CD4-positive, alpha-beta T cell treated with Interleukin-6 at 100 ng/mL for 8 hours (primary cell): ENCODE measurements around the gene NIPAL3.
"Not testable (repeated sequence)": the region's sequence is repeated elsewhere in the genome, so short reads cannot be mapped to it uniquely, and the experiment has no call there.

ENCODE experiments used
- DNase-seq: peaks from one replicate; pipeline ENCODE4 v3.0.0-alpha.2; 2020; ENCODE audit warnings: mixed read lengths, low spot score

NIPAL3 gene

GRCh38 chr1:24517898-24518297, 102.3 kb downstream of the NIPAL3 start:
- DNase-seq = no peak

GRCh38 chr1:24520282-24520681, 104.7 kb downstream of the NIPAL3 start:
- not testable (repeated sequence) for DNase-seq
